Measurements from ENCODE around the gene TBC1D4. TPM values are rescaled to one million over a fixed set of nuclear protein-coding genes. Genes with fewer than 3 reads are reported as not detected.

Gene TBC1D4
- total RNA-seq, 1 experiment from 2014 or later, result 15.4 TPM

GRCh38 chr13:75329723-75330122, 152.2 kb downstream of the TBC1D4 start:
- no peaks in the 10 kb centered on the region for H3K36me3 Mint-ChIP-seq (ENCODE audit: insufficient read depth, unreplicated experiment)
- BruUV-seq (replicated peaks), result no TSS peak
- CTCF ChIA-PET, result interaction anchor here (0.6 kb wide), 2 partner anchors 24 to 261 kb away, joined by 4 read pairs; no protein-coding TSS in a partner anchor

GRCh38 chr13:75329097-75329496, 152.9 kb downstream of the TBC1D4 start:
- no TSS peak for BruUV-seq (replicated peaks)
- no peaks in the 10 kb centered on the region for H3K27me3 Mint-ChIP-seq (ENCODE audit: unreplicated experiment)
- intact Hi-C loops (cut with micrococcal nuclease; ENCODE audit: unreplicated experiment), result no loop called here
- no peaks in the 10 kb centered on the region for H3K9me3 Mint-ChIP-seq (ENCODE audit: low read depth, unreplicated experiment)
- no peak overlapping the region for H3K27ac Mint-ChIP-seq (ENCODE audit: unreplicated experiment)
- H3K4me3 Mint-ChIP-seq (ENCODE audit: low read depth, unreplicated experiment), result no peak overlapping the region
- H3K36me3 Mint-ChIP-seq (ENCODE audit: insufficient read depth, unreplicated experiment), result no peaks in the 10 kb centered on the region
- no peak for TF ChIP-seq CTCF (IDR thresholded peaks at IDR 0.05; ENCODE audit: unreplicated experiment)
- DNase-seq, result no peak
- H3K4me1 Mint-ChIP-seq (ENCODE audit: low read depth, unreplicated experiment), result peaks cover 8% of the 10 kb centered on the region
- CTCF ChIA-PET, result interaction anchor here (0.6 kb wide), 2 partner anchors 23 to 261 kb away, joined by 4 read pairs; no protein-coding TSS in a partner anchor

More at GRCh38 chr13:75329723-75330122, 152.2 kb downstream of the TBC1D4 start:
- peaks cover 8% of the 10 kb centered on the region for H3K4me1 Mint-ChIP-seq (ENCODE audit: low read depth, unreplicated experiment)
- H3K9me3 Mint-ChIP-seq (ENCODE audit: low read depth, unreplicated experiment), result no peaks in the 10 kb centered on the region
- H3K27me3 Mint-ChIP-seq (ENCODE audit: unreplicated experiment), result no peaks in the 10 kb centered on the region
- DNase-seq, result no peak
- intact Hi-C loops (cut with micrococcal nuclease; ENCODE audit: unreplicated experiment), result no loop called here
- H3K27ac Mint-ChIP-seq (ENCODE audit: unreplicated experiment), result no peak overlapping the region
- no peak overlapping the region for H3K4me3 Mint-ChIP-seq (ENCODE audit: low read depth, unreplicated experiment)
- no peak for TF ChIP-seq CTCF (IDR thresholded peaks at IDR 0.05; ENCODE audit: unreplicated experiment)

- H3K27ac Mint-ChIP-seq (ENCODE audit: unreplicated experiment), result no peak overlapping the region
- no peak overlapping the region for H3K4me3 Mint-ChIP-seq (ENCODE audit: low read depth, unreplicated experiment)
- peaks cover 8% of the 10 kb centered on the region for H3K4me1 Mint-ChIP-seq (ENCODE audit: low read depth, unreplicated experiment)
- no peaks in the 10 kb centered on the region for H3K27me3 Mint-ChIP-seq (ENCODE audit: unreplicated experiment)
- no peak for DNase-seq
- no peaks in the 10 kb centered on the region for H3K9me3 Mint-ChIP-seq (ENCODE audit: low read depth, unreplicated experiment)
- CTCF ChIA-PET, result no interaction called here
- BruUV-seq (replicated peaks), result no TSS peak
- intact Hi-C loops (cut with micrococcal nuclease; ENCODE audit: unreplicated experiment), result no loop called here
- H3K36me3 Mint-ChIP-seq (ENCODE audit: insufficient read depth, unreplicated experiment), result no peaks in the 10 kb centered on the region
- no peak for TF ChIP-seq CTCF (IDR thresholded peaks at IDR 0.05; ENCODE audit: unreplicated experiment)
Observed at GRCh38 chr13:75327135-75327510, 154.8 kb downstream of the TBC1D4 start.

- Mint-ChIP-seq H3K4me3 (ENCODE audit: low read depth, unreplicated experiment) (no peak overlapping the region), H3K27me3 (ENCODE audit: unreplicated experiment) (no peaks in the 10 kb centered on the region)
Observed at GRCh38 chr13:75326173-75327134, 155.5 kb downstream of the TBC1D4 start.

More at GRCh38 chr13:75326173-75327134, 155.5 kb downstream of the TBC1D4 start:
- H3K36me3 Mint-ChIP-seq (ENCODE audit: insufficient read depth, unreplicated experiment), result no peaks in the 10 kb centered on the region
- BruUV-seq (replicated peaks), result no TSS peak
- H3K4me1 Mint-ChIP-seq (ENCODE audit: low read depth, unreplicated experiment), result peaks cover 8% of the 10 kb centered on the region
- intact Hi-C loops (cut with micrococcal nuclease; ENCODE audit: unreplicated experiment), result no loop called here
- no peak for DNase-seq
- CTCF ChIA-PET, result no interaction called here
- no peak for TF ChIP-seq CTCF (IDR thresholded peaks at IDR 0.05; ENCODE audit: unreplicated experiment)
- H3K9me3 Mint-ChIP-seq (ENCODE audit: low read depth, unreplicated experiment), result no peaks in the 10 kb centered on the region
- H3K27ac Mint-ChIP-seq (ENCODE audit: unreplicated experiment), result no peak overlapping the region
